Glutamatergic neuron (in vitro differentiated cells): ENCODE data around the gene SMARCA2. TPM values are rescaled to one million over a fixed set of nuclear protein-coding genes. Genes with fewer than 3 reads are reported as not detected.

Experiments used
- DNase-seq: peaks from one replicate; pipeline ENCODE4 v3.0.0; 2022
- H3K27ac Mint-ChIP-seq: one replicate; pipeline ENCODE4 v1.8.0; 2020; ENCODE audit warnings: mild to moderate bottlenecking, mixed read lengths, inconsistent platforms; ENCODE audit not compliant: unreplicated experiment
- H3K27me3 Mint-ChIP-seq: one replicate; pipeline ENCODE4 v1.8.0; 2020; ENCODE audit warnings: mild to moderate bottlenecking, moderate library complexity, mixed read lengths, inconsistent platforms; ENCODE audit not compliant: unreplicated experiment
- H3K36me3 Mint-ChIP-seq: one replicate; pipeline ENCODE4 v1.8.0; 2020; ENCODE audit warnings: mild to moderate bottlenecking, mixed read lengths, inconsistent platforms; ENCODE audit not compliant: unreplicated experiment
- H3K4me1 Mint-ChIP-seq: one replicate; pipeline ENCODE4 v1.8.0; 2020; ENCODE audit warnings: mild to moderate bottlenecking, low read depth, mixed read lengths, inconsistent platforms; ENCODE audit not compliant: unreplicated experiment
- H3K4me3 Mint-ChIP-seq: one replicate; pipeline ENCODE4 v1.8.0; 2020; ENCODE audit warnings: mild to moderate bottlenecking, mixed read lengths, inconsistent platforms; ENCODE audit not compliant: unreplicated experiment
- H3K9me3 Mint-ChIP-seq: one replicate; pipeline ENCODE4 v1.8.0; 2020; ENCODE audit warnings: mild to moderate bottlenecking, moderate library complexity, mixed read lengths, inconsistent platforms; ENCODE audit not compliant: unreplicated experiment
- CTCF ChIP-seq: fragments of 200-600 bp; sonication (generic); IDR thresholded peaks from one replicate; pipeline ENCODE4 v1.5.0; 2021; ENCODE audit not compliant: partially characterized antibody, unreplicated experiment
- total RNA-seq: library from RNA; stranded (reverse); fragmentation: NEBNext Ultra II Directional; extraction: Animal tissue kit (Norgen Biotek cat#: 25700); gene quantifications from one replicate; pipeline ENCODE4 v1.2.1, GENCODE V29; 2021; ENCODE audit not compliant: unreplicated experiment

SMARCA2 gene
- total RNA-seq, 1 donor from 2014 or later, result 14.5 TPM

GRCh38 chr9:2026220-2026997, 11.3 kb downstream of the SMARCA2 start:
- TF ChIP-seq CTCF, result no peak
- Mint-ChIP-seq H3K9me3 (no peaks in the 10 kb centered on the region), H3K27ac (no peak overlapping the region), H3K27me3 (no peaks in the 10 kb centered on the region), H3K4me3 (no peak overlapping the region), H3K36me3 (no peaks in the 10 kb centered on the region), H3K4me1 (peaks cover 2% of the 10 kb centered on the region)
- no peak for DNase-seq

GRCh38 chr9:2027543-2028160, 12.5 kb downstream of the SMARCA2 start:
- TF ChIP-seq CTCF, result no peak
- Mint-ChIP-seq H3K36me3 (no peaks in the 10 kb centered on the region), H3K9me3 (no peaks in the 10 kb centered on the region), H3K4me3 (no peak overlapping the region), H3K27me3 (no peaks in the 10 kb centered on the region), H3K27ac (no peak overlapping the region), H3K4me1 (peaks cover 2% of the 10 kb centered on the region)
- no peak for DNase-seq

- Mint-ChIP-seq H3K27ac (no peak overlapping the region), H3K27me3 (no peaks in the 10 kb centered on the region), H3K4me3 (no peak overlapping the region), H3K36me3 (no peaks in the 10 kb centered on the region), H3K4me1 (no peaks in the 10 kb centered on the region), H3K9me3 (no peaks in the 10 kb centered on the region)
- TF ChIP-seq CTCF, result no peak
- DNase-seq, result no peak
These were observed 13.7 kb downstream of the SMARCA2 start for GRCh38 chr9:2028888-2029287.

- no peaks in the 10 kb centered on the region for H3K36me3 Mint-ChIP-seq
- TF ChIP-seq CTCF, result no peak
- peak overlapping the region; percentile 3 for H3K27ac Mint-ChIP-seq
- no peaks in the 10 kb centered on the region for H3K9me3 Mint-ChIP-seq
- no peaks in the 10 kb centered on the region for H3K27me3 Mint-ChIP-seq
- no peaks in the 10 kb centered on the region for H3K4me1 Mint-ChIP-seq
- no peak overlapping the region for H3K4me3 Mint-ChIP-seq
- no peak for DNase-seq
These were observed 14.6 kb downstream of the SMARCA2 start for GRCh38 chr9:2029666-2030170.

GRCh38 chr9:2032234-2032633, 17.1 kb downstream of the SMARCA2 start:
- TF ChIP-seq CTCF, result no peak
- Mint-ChIP-seq H3K9me3 (no peaks in the 10 kb centered on the region), H3K4me1 (no peaks in the 10 kb centered on the region), H3K27me3 (no peaks in the 10 kb centered on the region), H3K36me3 (no peaks in the 10 kb centered on the region), H3K27ac (no peak overlapping the region), H3K4me3 (no peak overlapping the region)
- DNase-seq, result no peak
